ENCODE data around the gene CORIN.

The CORIN gene

GRCh38 chr4:47694322-47694721 lies 143.5 kb downstream of the CORIN start:
- TF ChIP-seq CREB5 (CRISPR knock-in tag; IDR thresholded peaks at IDR 0.05; ENCODE audit: low read depth), result no peak
- TF ChIP-seq ISL1 (CRISPR knock-in tag; IDR thresholded peaks at IDR 0.05), result no peak
- TF ChIP-seq ZFP30 (CRISPR knock-in tag; IDR thresholded peaks at IDR 0.05), result no peak
- no peak for TF ChIP-seq ZFP3 (CRISPR knock-in tag; IDR thresholded peaks at IDR 0.05)
- TF ChIP-seq TOX (CRISPR knock-in tag; IDR thresholded peaks at IDR 0.05; ENCODE audit: borderline replicate concordance), result no peak
- no peak for TF ChIP-seq GLIS3 (CRISPR knock-in tag; IDR thresholded peaks at IDR 0.05)
- TF ChIP-seq ESRRG (CRISPR knock-in tag; IDR thresholded peaks at IDR 0.05), result no peak
- TF ChIP-seq ZNF70 (CRISPR knock-in tag; IDR thresholded peaks at IDR 0.05), result no peak
- no peak for TF ChIP-seq PPARA (CRISPR knock-in tag; IDR thresholded peaks at IDR 0.05; ENCODE audit: borderline replicate concordance)
- no peak for TF ChIP-seq SNAI2 (CRISPR knock-in tag; IDR thresholded peaks at IDR 0.05)
- TF ChIP-seq TSHZ2 (CRISPR knock-in tag; IDR thresholded peaks at IDR 0.05), result no peak
- no peak for TF ChIP-seq TCF4 (CRISPR knock-in tag; IDR thresholded peaks at IDR 0.05; ENCODE audit: borderline replicate concordance)
- TF ChIP-seq RARB (CRISPR knock-in tag; IDR thresholded peaks at IDR 0.05), result no peak
- no peak for TF ChIP-seq ZC3H10 (CRISPR knock-in tag; IDR thresholded peaks at IDR 0.05)
- TF ChIP-seq ARNTL (CRISPR knock-in tag; IDR thresholded peaks at IDR 0.05; ENCODE audit: borderline replicate concordance, low read depth), result no peak
- no peak for TF ChIP-seq CSDC2 (CRISPR knock-in tag; IDR thresholded peaks at IDR 0.05)
- TF ChIP-seq CSRNP3 (CRISPR knock-in tag; IDR thresholded peaks at IDR 0.05), result no peak
- TF ChIP-seq ZNF8 (CRISPR knock-in tag; IDR thresholded peaks at IDR 0.05), result no peak
- no peak for TF ChIP-seq BACH2 (CRISPR knock-in tag; IDR thresholded peaks at IDR 0.05; ENCODE audit: borderline replicate concordance)
- no peak for TF ChIP-seq PATZ1 (CRISPR knock-in tag; IDR thresholded peaks at IDR 0.05; ENCODE audit: borderline replicate concordance)
- ATAC-seq, result no peak

- ATAC-seq, result no peak
- TF ChIP-seq OSR1 (CRISPR knock-in tag; IDR thresholded peaks at IDR 0.05) (no peak), ZFP3 (CRISPR knock-in tag; IDR thresholded peaks at IDR 0.05) (no peak), PATZ1 (CRISPR knock-in tag; IDR thresholded peaks at IDR 0.05; ENCODE audit: borderline replicate concordance) (no peak), POU6F1 (CRISPR knock-in tag; IDR thresholded peaks at IDR 0.05; ENCODE audit: borderline replicate concordance, low read depth) (no peak), TCF4 (CRISPR knock-in tag; IDR thresholded peaks at IDR 0.05; ENCODE audit: borderline replicate concordance) (no peak), CSRNP3 (CRISPR knock-in tag; IDR thresholded peaks at IDR 0.05) (no peak), CREB5 (CRISPR knock-in tag; IDR thresholded peaks at IDR 0.05; ENCODE audit: low read depth) (no peak), CSDC2 (CRISPR knock-in tag; IDR thresholded peaks at IDR 0.05) (no peak), BACH2 (CRISPR knock-in tag; IDR thresholded peaks at IDR 0.05; ENCODE audit: borderline replicate concordance) (no peak), ZC3H10 (CRISPR knock-in tag; IDR thresholded peaks at IDR 0.05) (no peak), TSHZ2 (CRISPR knock-in tag; IDR thresholded peaks at IDR 0.05) (no peak), GLIS3 (CRISPR knock-in tag; IDR thresholded peaks at IDR 0.05) (no peak), ZFP30 (CRISPR knock-in tag; IDR thresholded peaks at IDR 0.05) (no peak), PPARA (CRISPR knock-in tag; IDR thresholded peaks at IDR 0.05; ENCODE audit: borderline replicate concordance) (no peak)
Observed at GRCh38 chr4:47692691-47693090, 145.2 kb downstream of the CORIN start.

Measured in SK-N-SH treated with all-trans-retinoic acid at 6 μM for 48 hours (cell line).